ENCODE measurements around the gene GGCX. TPM values are rescaled to one million over a fixed set of nuclear protein-coding genes. Genes with fewer than 3 reads are reported as not detected.
A peak's percentile ranks its signal among the peaks of the same experiment; 100 is the strongest.

Gene GGCX
- total and polyA plus RNA-seq, 2 of the 13 experiments (the other 11 are each of a cell fraction or from before 2014, with no cell fraction given) = 72.5 to 103 TPM

DNA sequence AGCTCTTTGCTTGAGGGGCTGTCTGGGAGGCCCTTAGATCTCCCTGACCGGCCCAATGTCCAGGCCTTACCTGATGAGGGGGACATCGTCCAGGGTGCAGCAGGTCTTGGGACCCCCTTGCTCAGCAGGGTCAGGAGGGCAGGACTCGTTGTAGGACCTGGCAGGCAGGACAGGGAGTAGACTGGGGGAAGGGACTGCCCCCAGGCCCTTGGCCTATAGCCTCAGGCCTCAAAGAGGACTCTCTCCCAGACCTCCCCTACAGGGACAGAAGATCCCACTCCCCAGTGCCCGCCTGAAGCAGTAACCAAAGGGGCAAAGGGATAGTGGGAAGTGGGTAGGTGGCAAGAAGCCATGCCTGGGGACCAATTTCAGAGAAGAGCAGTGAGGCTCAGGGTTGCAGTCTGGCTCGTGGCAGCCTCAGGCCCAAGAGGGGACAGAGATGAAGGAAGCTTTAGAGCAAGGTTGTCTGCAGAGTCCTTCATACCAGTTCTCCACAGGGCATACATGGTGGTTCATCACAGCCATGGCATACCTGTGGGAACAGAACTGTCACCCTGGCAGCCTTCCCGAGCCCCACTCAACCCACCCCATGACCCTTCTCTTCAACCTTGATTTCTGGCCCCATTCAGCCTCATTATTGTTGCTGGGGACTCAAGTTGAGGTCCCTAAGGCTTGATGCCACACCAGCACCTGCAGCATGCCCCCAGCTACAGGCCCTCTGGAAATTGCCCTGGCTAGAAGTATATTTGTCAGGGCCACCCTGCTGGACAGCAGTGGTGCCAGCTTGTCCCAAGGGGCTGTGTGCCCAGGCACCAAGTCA, 39.9 kb upstream of the GGCX start (continued):
- TF ChIP-seq ZBTB40 (IDR thresholded peaks at IDR 0.05) (no peak), ZBTB40 (CRISPR knock-in tag; IDR thresholded peaks at IDR 0.05) (no peak), ZNF230 (CRISPR knock-in tag; IDR thresholded peaks at IDR 0.05) (peak; percentile 59; the same call in 1 of the 2 replicates), ZNF446 (CRISPR knock-in tag; IDR thresholded peaks at IDR 0.05) (no peak; the same call in 1 of the 2 replicates), ZBTB20 (CRISPR knock-in tag; IDR thresholded peaks at IDR 0.05; ENCODE audit: borderline replicate concordance, low read depth) (0 out of 2 replicates have a peak, but pooled peaks have one; percentile 10), NR2F2 (IDR thresholded peaks at IDR 0.05; ENCODE audit: borderline replicate concordance, low read depth) (no peak), ZNF563 (CRISPR knock-in tag; IDR thresholded peaks at IDR 0.05) (no peak), ARID2 (CRISPR knock-in tag; IDR thresholded peaks at IDR 0.05; ENCODE audit: borderline replicate concordance) (no peak)
- TF ChIP-seq, protein P1, sequence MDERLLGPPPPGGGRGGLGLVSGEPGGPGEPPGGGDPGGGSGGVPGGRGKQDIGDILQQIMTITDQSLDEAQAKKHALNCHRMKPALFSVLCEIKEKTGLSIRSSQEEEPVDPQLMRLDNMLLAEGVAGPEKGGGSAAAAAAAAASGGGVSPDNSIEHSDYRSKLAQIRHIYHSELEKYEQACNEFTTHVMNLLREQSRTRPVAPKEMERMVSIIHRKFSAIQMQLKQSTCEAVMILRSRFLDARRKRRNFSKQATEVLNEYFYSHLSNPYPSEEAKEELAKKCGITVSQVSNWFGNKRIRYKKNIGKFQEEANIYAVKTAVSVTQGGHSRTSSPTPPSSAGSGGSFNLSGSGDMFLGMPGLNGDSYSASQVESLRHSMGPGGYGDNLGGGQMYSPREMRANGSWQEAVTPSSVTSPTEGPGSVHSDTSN (CRISPR knock-in tag; IDR thresholded peaks at IDR 0.05) = no peak
- TF ChIP-seq, protein P2, sequence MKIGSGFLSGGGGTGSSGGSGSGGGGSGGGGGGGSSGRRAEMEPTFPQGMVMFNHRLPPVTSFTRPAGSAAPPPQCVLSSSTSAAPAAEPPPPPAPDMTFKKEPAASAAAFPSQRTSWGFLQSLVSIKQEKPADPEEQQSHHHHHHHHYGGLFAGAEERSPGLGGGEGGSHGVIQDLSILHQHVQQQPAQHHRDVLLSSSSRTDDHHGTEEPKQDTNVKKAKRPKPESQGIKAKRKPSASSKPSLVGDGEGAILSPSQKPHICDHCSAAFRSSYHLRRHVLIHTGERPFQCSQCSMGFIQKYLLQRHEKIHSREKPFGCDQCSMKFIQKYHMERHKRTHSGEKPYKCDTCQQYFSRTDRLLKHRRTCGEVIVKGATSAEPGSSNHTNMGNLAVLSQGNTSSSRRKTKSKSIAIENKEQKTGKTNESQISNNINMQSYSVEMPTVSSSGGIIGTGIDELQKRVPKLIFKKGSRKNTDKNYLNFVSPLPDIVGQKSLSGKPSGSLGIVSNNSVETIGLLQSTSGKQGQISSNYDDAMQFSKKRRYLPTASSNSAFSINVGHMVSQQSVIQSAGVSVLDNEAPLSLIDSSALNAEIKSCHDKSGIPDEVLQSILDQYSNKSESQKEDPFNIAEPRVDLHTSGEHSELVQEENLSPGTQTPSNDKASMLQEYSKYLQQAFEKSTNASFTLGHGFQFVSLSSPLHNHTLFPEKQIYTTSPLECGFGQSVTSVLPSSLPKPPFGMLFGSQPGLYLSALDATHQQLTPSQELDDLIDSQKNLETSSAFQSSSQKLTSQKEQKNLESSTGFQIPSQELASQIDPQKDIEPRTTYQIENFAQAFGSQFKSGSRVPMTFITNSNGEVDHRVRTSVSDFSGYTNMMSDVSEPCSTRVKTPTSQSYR (CRISPR knock-in tag; IDR thresholded peaks at IDR 0.05; ENCODE audit: borderline replicate concordance) = no peak
- TF ChIP-seq, protein P3, sequence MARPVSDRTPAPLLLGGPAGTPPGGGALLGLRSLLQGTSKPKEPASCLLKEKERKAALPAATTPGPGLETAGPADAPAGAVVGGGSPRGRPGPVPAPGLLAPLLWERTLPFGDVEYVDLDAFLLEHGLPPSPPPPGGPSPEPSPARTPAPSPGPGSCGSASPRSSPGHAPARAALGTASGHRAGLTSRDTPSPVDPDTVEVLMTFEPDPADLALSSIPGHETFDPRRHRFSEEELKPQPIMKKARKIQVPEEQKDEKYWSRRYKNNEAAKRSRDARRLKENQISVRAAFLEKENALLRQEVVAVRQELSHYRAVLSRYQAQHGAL (CRISPR knock-in tag; IDR thresholded peaks at IDR 0.05; ENCODE audit: not compliant biosample characterization) = no peak
- TF ChIP-seq, protein P4, sequence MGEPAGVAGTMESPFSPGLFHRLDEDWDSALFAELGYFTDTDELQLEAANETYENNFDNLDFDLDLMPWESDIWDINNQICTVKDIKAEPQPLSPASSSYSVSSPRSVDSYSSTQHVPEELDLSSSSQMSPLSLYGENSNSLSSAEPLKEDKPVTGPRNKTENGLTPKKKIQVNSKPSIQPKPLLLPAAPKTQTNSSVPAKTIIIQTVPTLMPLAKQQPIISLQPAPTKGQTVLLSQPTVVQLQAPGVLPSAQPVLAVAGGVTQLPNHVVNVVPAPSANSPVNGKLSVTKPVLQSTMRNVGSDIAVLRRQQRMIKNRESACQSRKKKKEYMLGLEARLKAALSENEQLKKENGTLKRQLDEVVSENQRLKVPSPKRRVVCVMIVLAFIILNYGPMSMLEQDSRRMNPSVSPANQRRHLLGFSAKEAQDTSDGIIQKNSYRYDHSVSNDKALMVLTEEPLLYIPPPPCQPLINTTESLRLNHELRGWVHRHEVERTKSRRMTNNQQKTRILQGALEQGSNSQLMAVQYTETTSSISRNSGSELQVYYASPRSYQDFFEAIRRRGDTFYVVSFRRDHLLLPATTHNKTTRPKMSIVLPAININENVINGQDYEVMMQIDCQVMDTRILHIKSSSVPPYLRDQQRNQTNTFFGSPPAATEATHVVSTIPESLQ (CRISPR knock-in tag; conservative IDR thresholded peaks at IDR 0.05) = no peak

Measured in HepG2 (cell line).